IMR-90 (cell line): Measurements from ENCODE around the gene UBR4. TPM values are rescaled to one million over a fixed set of nuclear protein-coding genes. Genes with fewer than 3 reads are reported as not detected.
A peak's percentile ranks its signal among the peaks of the same experiment; 100 is the strongest.

Source experiments
- ATAC-seq: fragments of 200-7000 bp; cut with Tn5 transposase; 2 replicates; pipeline ENCODE4 v1.9.1; 2020; ENCODE audit warnings: low read depth, mild to moderate bottlenecking, moderate library complexity
- BruUV-seq: library from RNA; stranded (reverse); fragments of 400-500 nt; replicated peaks from 2 replicates; lab custom pipeline; 2021; lab: Mats Ljungman, UMichigan
- CTCF ChIA-PET: fragments of 300-600 bp; formaldehyde crosslinking; extraction: SDS; loops from one replicate; lab custom pipeline; 2021; ENCODE audit warnings: antibody characterized with exemption; lab: Yijun Ruan, JAX
- POLR2A ChIA-PET: fragments of 300-600 bp; sonication (Branson Sonifier 250); formaldehyde crosslinking; loops from one replicate; lab custom pipeline; 2022; ENCODE audit warnings: antibody characterized with exemption; ENCODE audit not compliant: unreplicated experiment; lab: Charles Lee
- DNase-seq: peaks from one replicate; pipeline ENCODE4 v3.0.0; 2013
- H2AFZ ChIP-seq: replicated peaks from 2 replicates; pipeline ENCODE3; 2013; ENCODE audit warnings: low read length, mild to moderate bottlenecking; ENCODE audit not compliant: poor library complexity
- H2AK5ac ChIP-seq: 2 replicates; pipeline ENCODE4 v1.6.1; 2013; ENCODE audit warnings: low read depth, low read length, inconsistent platforms
- H2AK9ac ChIP-seq: replicated peaks from 2 replicates; pipeline ENCODE3; 2013; ENCODE audit warnings: mild to moderate bottlenecking, low read depth, low read length, moderate library complexity; ENCODE audit not compliant: poor library complexity
- H2BK120ac ChIP-seq: 2 replicates; pipeline ENCODE4 v1.6.1; 2013; ENCODE audit warnings: low read depth, low read length, inconsistent platforms
- H2BK15ac ChIP-seq: 3 replicates; pipeline ENCODE4 v1.6.1; 2013; ENCODE audit warnings: low read depth, low read length, inconsistent platforms
- H2BK20ac ChIP-seq: 2 replicates; pipeline ENCODE4 v1.6.1; 2013; ENCODE audit warnings: low read depth, mild to moderate bottlenecking, inconsistent platforms, low read length, moderate library complexity
- H2BK5ac ChIP-seq: 2 replicates; pipeline ENCODE4 v1.6.1; 2013; ENCODE audit warnings: mild to moderate bottlenecking, low read depth, low read length, inconsistent platforms; ENCODE audit not compliant: poor library complexity, severe bottlenecking
- H3K14ac ChIP-seq: replicated peaks from 2 replicates; pipeline ENCODE4 v1.6.1; 2013; ENCODE audit warnings: low read depth, low read length, inconsistent platforms
- H3K18ac ChIP-seq: 2 replicates; pipeline ENCODE4 v1.6.1; 2013; ENCODE audit warnings: low read depth, low read length, control low read depth
- H3K23ac ChIP-seq: 2 replicates; pipeline ENCODE4 v1.6.1; 2013; ENCODE audit warnings: low read depth, low read length, inconsistent platforms
- H3K27ac ChIP-seq: 2 replicates; pipeline ENCODE4 v1.5.1; 2013; ENCODE audit warnings: mild to moderate bottlenecking, control low read depth, low read length; ENCODE audit not compliant: insufficient read depth
- H3K27me3 ChIP-seq: 2 replicates; pipeline ENCODE4 v1.6.1; 2013; ENCODE audit warnings: low read length; ENCODE audit not compliant: control insufficient read depth, insufficient read depth
- H3K36me3 ChIP-seq: 2 replicates; pipeline ENCODE4 v1.6.1; 2013; ENCODE audit warnings: low read length, mixed read lengths; ENCODE audit not compliant: control insufficient read depth, insufficient read depth
- H3K4ac ChIP-seq: 2 replicates; pipeline ENCODE4 v1.6.1; 2013; ENCODE audit warnings: low read depth, low read length, inconsistent platforms
- H3K4me1 ChIP-seq: 2 replicates; pipeline ENCODE4 v1.6.1; 2013; ENCODE audit warnings: low read length, mixed read lengths; ENCODE audit not compliant: control insufficient read depth, insufficient read depth
- H3K4me2 ChIP-seq: 2 replicates; pipeline ENCODE4 v1.6.1; 2013; ENCODE audit warnings: low read depth, mild to moderate bottlenecking, control low read depth, low read length, moderate library complexity
- H3K4me3 ChIP-seq: 2 replicates; pipeline ENCODE4 v1.5.1; 2013; ENCODE audit warnings: low read depth, mild to moderate bottlenecking, control low read depth, low read length, moderate library complexity; ENCODE audit not compliant: insufficient read depth
- H3K56ac ChIP-seq: 2 replicates; pipeline ENCODE4 v1.6.1; 2013; ENCODE audit warnings: low read length, inconsistent platforms; ENCODE audit not compliant: insufficient read depth; ENCODE audit errors: extremely low read depth
- H3K79me1 ChIP-seq, 2 experiments: 2 replicates each; pipeline ENCODE4 v1.6.1; 2013; ENCODE audit warnings: low read length in 2 of 2, inconsistent platforms in 1 of 2, low read depth in 1 of 2
- H3K9ac ChIP-seq: 2 replicates; pipeline ENCODE4 v1.6.1; 2013; ENCODE audit warnings: low read depth, low read length, control low read depth
- H3K9me1 ChIP-seq: 2 replicates; pipeline ENCODE4 v1.6.1; 2013; ENCODE audit warnings: low read length, inconsistent platforms; ENCODE audit not compliant: insufficient read depth
- H3K9me3 ChIP-seq: 2 replicates; pipeline ENCODE4 v1.6.1; 2013; ENCODE audit warnings: low read length; ENCODE audit not compliant: control insufficient read depth, insufficient read depth
- H4K20me1 ChIP-seq: 2 replicates; pipeline ENCODE4 v1.6.1; 2013; ENCODE audit warnings: low read length, inconsistent platforms; ENCODE audit not compliant: insufficient read depth
- H4K5ac ChIP-seq: 2 replicates; pipeline ENCODE4 v1.6.1; 2013; ENCODE audit warnings: mild to moderate bottlenecking, low read depth, low read length, control low read depth
- H4K8ac ChIP-seq, 2 experiments: 2 replicates each; pipeline ENCODE4 v1.6.1; 2013; ENCODE audit warnings: low read depth in 2 of 2, low read length in 2 of 2, control low read depth in 1 of 2, inconsistent platforms in 1 of 2
- H4K91ac ChIP-seq: 2 replicates; pipeline ENCODE4 v1.6.1; 2013; ENCODE audit warnings: low read depth, low read length, inconsistent platforms; ENCODE audit not compliant: insufficient read depth
- MAFK ChIP-seq: IDR thresholded peaks from 2 replicates; pipeline ENCODE4 v1.6.1; 2012; ENCODE audit warnings: low read depth, low read length, improper control_type of control experiment
- RAD21 ChIP-seq: IDR thresholded peaks from 2 replicates; pipeline ENCODE4 v1.6.1; 2012; ENCODE audit warnings: low read length, improper control_type of control experiment
- WGBS, 2 experiments: methylation state at CpG; one replicate each; pipeline versions ENCODE4 v1.1.5 to v1.1.7; 2013; ENCODE audit warnings: missing lambda C conversion rate in 2 of 2; ENCODE audit not compliant: insufficient read length in 1 of 2; ENCODE audit errors: extremely low coverage in 2 of 2; 5-methylcytosine and 5-hydroxymethylcytosine counted together
- dilution Hi-C: fragments of 300-500 bp; cut with HindIII; formaldehyde crosslinking; loops from one replicate; pipeline ENCODE4 v1.14.3; 2018; ENCODE audit warnings: low sequenced_read_pairs; ENCODE audit not compliant: unreplicated experiment
- in situ Hi-C: fragments of 300-500 bp; cut with MboI; formaldehyde crosslinking; loops from 3 replicates; pipeline ENCODE4 v1.14.3; 2019; ENCODE audit warnings: low sequenced_read_pairs, inconsistent platforms, mixed read lengths
- intact Hi-C: fragments of 100-400 bp; cut with micrococcal nuclease; formaldehyde crosslinking; loops from 2 replicates; pipeline ENCODE4 v1.10.0; 2022
- polyA plus RNA-seq, 3 experiments: library from polyadenylated mRNA; depleted of rRNA; stranded (reverse); fragments of >200 nt; gene quantifications; 2 replicates each; pipeline ENCODE4 v1.2.3, GENCODE V29; 2012; ENCODE audit warnings: low replicate concordance in 1 of 3
- total RNA-seq: library from RNA; depleted of rRNA; stranded (reverse); fragments of >200 nt; gene quantifications from 2 replicates; pipeline ENCODE4 v1.2.3, GENCODE V29; 2012
- TF ChIP-seq, protein P1 (sequence below): fragments of 150-350 bp; IDR thresholded peaks from 2 replicates; pipeline ENCODE4 v1.6.1; 2017; ENCODE audit warnings: mild to moderate bottlenecking, antibody characterized with exemption, low read length, low read depth

The UBR4 gene
- total and polyA plus RNA-seq, 2 of the 4 experiments (the other 2 are of a cell fraction), result 87.8 to 121 TPM

DNA sequence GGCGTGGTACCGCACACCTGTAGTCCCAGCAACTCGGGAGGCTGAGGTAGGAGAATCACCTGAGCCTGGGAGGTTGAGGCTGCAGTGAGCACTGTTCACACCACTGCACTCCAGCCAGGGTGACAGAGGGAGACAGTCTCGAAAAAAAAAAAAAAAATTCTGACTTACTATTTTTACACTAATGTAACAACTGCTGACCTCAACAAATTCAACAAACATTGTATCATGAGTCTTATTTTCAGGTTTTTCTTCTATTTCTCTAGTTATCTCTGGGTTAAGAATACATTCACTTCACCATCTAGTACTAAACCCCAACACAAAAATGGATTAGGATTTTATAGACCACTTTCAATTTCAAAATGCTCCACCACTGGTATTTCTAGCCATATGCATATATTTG, 72.9 kb downstream of the UBR4 start:
- BruUV-seq, result no TSS peak
- TF ChIP-seq, protein P1, sequence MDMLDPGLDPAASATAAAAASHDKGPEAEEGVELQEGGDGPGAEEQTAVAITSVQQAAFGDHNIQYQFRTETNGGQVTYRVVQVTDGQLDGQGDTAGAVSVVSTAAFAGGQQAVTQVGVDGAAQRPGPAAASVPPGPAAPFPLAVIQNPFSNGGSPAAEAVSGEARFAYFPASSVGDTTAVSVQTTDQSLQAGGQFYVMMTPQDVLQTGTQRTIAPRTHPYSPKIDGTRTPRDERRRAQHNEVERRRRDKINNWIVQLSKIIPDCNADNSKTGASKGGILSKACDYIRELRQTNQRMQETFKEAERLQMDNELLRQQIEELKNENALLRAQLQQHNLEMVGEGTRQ, result no peak
- peak; percentile 80 for TF ChIP-seq MAFK
- TF ChIP-seq RAD21, result no peak
- Histone ChIP-seq H4K20me1 (no peaks in the 10 kb centered on the region), H4K8ac (no peak overlapping the region), H4K5ac (no peak overlapping the region), H3K79me1 (peaks cover 23 to 24% of the 10 kb centered on the region in 2 experiments), H3K4ac (no peak overlapping the region), H2BK5ac (no peak overlapping the region), H2AK9ac (no peak overlapping the region), H3K18ac (no peak overlapping the region), H3K9ac (no peak overlapping the region), H3K9me3 (peaks cover 4% of the 10 kb centered on the region; the same call in 1 of the 2 replicates), H2AK5ac (no peak overlapping the region), H2AFZ (no peak overlapping the region), H3K4me3 (no peak overlapping the region), H3K27me3 (no peaks in the 10 kb centered on the region), H3K14ac (no peak overlapping the region), H3K56ac (no peak overlapping the region), H2BK20ac (no peak overlapping the region), H2BK15ac (no peak overlapping the region), H3K27ac (no peak overlapping the region), H2BK120ac (no peak overlapping the region), H3K4me2 (no peak overlapping the region), H3K23ac (no peak overlapping the region), H3K4me1 (no peaks in the 10 kb centered on the region), H4K91ac (no peak overlapping the region), H3K36me3 (peaks cover 61% of the 10 kb centered on the region), H3K9me1 (no peaks in the 10 kb centered on the region)
- in situ Hi-C loops (no loop called here), dilution Hi-C loops (no loop called here), intact Hi-C loops (loop anchor here (10.0 kb wide), 1 partner anchor 48 kb away; no protein-coding TSS in a partner anchor)
- no peak for DNase-seq
- ChIA-PET CTCF (no interaction called here), POLR2A (no interaction called here)
- ATAC-seq, result no peak
- no CpG with 5 or more reads among the region's 4 CpGs for WGBS, 2 experiments
